Esophagus muscularis mucosa (tissue), 3 donors: Measurements from ENCODE around the gene MAP1A.

Source experiments
- POLR2A ChIP-seq: fragments of 450-650 bp; IDR thresholded peaks from one replicate; pipeline ENCODE4 v1.6.1; 2017; ENCODE audit warnings: antibody characterized with exemption, moderate library complexity, mild to moderate bottlenecking, low read depth
- TF ChIP-seq, protein P1 (sequence below), 3 experiments: fragments of 200-600 bp in 2 of 3; fragments of 450-650 bp in 1 of 3; sonication (generic) in 2 of 3; IDR thresholded peaks; one replicate each; pipeline ENCODE4 v1.5.1; 2017 to 2019; ENCODE audit warnings: antibody characterized with exemption in 3 of 3, mild to moderate bottlenecking in 2 of 3, moderate library complexity in 1 of 3

- no peak for TF ChIP-seq POLR2A
- TF ChIP-seq, protein P1, sequence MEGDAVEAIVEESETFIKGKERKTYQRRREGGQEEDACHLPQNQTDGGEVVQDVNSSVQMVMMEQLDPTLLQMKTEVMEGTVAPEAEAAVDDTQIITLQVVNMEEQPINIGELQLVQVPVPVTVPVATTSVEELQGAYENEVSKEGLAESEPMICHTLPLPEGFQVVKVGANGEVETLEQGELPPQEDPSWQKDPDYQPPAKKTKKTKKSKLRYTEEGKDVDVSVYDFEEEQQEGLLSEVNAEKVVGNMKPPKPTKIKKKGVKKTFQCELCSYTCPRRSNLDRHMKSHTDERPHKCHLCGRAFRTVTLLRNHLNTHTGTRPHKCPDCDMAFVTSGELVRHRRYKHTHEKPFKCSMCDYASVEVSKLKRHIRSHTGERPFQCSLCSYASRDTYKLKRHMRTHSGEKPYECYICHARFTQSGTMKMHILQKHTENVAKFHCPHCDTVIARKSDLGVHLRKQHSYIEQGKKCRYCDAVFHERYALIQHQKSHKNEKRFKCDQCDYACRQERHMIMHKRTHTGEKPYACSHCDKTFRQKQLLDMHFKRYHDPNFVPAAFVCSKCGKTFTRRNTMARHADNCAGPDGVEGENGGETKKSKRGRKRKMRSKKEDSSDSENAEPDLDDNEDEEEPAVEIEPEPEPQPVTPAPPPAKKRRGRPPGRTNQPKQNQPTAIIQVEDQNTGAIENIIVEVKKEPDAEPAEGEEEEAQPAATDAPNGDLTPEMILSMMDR (IDR thresholded peaks at IDR 0.05), result no peak
Measured at GRCh38 chr15:43508991-43509659, 8.3 kb upstream of the MAP1A start.
